GM15510 (cell line): Measurements from ENCODE around the gene CCL2.

Experiments used
- POLR2A ChIP-seq: IDR thresholded peaks from 3 replicates; pipeline ENCODE4 v1.6.1; 2011; ENCODE audit warnings: borderline replicate concordance; ENCODE audit not compliant: insufficient read length; ENCODE audit errors: extremely low read depth

Gene CCL2

DNA sequence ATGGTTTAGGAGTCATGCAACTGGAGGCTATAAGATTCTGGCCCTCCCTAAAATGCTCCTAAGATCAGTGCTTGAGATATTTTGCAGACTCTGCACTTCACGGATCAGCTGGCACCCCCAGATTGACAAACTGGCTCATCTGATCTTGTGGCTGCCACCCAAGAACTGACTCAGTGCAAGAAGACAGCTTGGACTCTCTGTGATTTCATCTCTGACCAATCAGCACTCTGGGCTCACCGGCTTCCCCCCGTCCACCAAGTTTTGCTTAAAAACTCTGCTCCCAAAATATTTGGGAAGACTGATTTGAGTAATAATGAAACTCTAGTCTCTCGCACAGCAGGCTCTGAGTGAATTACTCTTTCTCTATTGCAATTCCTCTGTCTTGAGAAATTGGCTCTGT is 26.3 kb upstream of the CCL2 start:
- no peak for TF ChIP-seq POLR2A

- no peak for TF ChIP-seq POLR2A
These were observed 24.7 kb upstream of the CCL2 start for GRCh38 chr17:34230342-34230741.

GRCh38 chr17:34234616-34235015 is 20.5 kb upstream of the CCL2 start:
- no peak for TF ChIP-seq POLR2A

GRCh38 chr17:34235389-34236028 is 19.6 kb upstream of the CCL2 start:
- no peak for TF ChIP-seq POLR2A

- no peak for TF ChIP-seq POLR2A
These were observed 18.7 kb upstream of the CCL2 start for GRCh38 chr17:34236281-34236892.

- no peak for TF ChIP-seq POLR2A
These were observed 17.6 kb upstream of the CCL2 start for GRCh38 chr17:34237458-34237857.

- TF ChIP-seq POLR2A = no peak
These were observed 14.0 kb upstream of the CCL2 start for GRCh38 chr17:34241062-34241461.

DNA sequence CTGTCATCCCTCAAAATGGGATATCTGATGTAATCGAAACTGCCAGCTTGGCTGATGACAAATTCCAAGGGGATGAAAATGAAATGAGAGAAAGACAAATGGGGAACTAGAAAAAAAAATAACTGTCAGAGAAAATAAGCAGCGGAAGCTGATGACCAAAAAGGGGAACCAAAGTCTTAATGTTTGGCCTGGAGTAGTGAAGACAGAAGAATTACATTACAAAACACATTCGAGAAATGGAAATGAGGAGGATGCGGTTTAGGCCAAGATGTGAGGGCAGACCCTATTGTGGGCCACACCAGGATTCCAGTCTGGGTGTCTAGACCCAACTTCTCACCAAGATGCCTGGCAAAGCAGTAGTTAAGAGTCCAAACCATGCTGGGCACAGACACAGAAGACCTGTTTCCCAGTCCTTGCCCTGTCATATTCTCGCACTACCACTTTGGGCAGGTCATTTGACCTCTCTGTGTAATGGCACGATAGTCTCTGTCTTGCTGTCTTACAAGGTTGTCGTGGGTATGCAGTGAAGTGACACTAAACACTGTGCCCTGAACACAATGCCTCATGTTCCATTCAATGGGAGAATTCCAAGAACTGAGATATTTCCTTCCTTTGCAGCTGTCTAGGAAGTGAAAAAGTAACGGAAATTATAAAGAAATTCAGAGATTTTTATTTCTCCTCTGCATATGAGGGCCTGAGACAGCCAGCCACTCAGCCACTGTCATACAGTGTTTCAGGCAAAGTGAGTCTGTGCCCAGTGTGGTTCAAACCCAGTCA is 12.3 kb upstream of the CCL2 start:
- TF ChIP-seq POLR2A = no peak

DNA sequence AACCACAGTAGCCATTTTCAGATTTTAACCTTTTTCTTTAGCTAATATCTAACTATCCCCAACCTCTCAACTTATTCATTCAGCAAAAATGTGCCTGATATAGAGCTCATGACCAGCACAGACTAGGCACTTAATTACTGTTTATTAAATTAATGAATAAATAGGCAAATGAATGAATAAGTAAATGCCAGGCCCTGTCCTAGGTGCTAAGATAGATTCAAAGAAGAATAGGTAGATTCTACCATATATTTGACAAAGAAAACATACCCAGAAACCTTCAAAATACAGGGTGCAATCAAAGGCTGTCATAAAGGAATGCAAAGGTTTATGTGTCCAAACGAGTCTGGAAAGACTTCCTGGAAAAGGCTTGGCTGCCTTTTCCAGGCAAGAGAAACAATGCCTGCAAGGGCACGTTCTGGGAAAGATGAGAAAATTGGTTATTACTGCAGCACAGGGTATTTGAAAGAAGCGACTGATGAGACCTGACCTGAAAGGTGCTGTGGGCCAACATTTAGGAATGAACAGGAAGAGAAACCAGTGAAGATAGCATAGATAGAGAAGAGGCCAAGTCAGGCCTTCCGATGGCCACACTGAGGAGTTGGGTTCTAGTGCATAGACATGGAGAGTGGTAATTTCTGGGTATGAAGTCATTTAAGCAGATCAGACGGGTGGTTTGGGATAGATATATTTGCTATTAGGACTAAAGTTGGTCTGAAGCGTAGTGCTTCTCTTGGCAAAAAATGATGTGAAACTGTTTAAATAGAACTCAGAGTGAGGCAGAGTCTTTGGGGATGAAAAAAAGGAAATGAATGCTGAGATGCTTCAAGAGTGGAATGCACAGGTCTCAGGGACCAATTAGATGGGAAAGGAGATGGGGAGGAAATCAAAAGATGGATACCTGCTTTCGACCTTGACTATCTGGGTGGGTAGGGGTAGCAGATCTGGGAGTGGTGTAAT is 11.4 kb upstream of the CCL2 start:
- no peak for TF ChIP-seq POLR2A

GRCh38 chr17:34245351-34245905 is 9.7 kb upstream of the CCL2 start:
- TF ChIP-seq POLR2A = no peak

DNA sequence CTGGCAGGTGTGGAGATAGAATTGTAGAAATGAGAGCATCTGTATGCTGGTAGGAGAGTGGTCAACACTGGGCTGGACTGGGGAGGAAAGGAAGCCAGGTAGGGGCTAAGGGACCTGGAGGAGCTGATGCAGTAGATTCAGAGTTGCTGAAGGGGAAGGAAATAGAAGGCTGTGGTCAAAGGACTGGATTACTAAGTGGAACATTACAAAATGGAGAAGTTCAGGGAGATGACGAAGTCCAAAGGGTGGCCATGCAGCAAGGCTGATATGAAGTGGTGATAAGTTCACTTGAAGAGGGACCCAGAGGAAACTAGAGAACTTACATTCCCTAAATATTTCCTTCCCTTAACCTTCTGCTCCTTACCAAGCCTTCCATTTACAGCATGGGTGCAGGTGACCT is 8.6 kb upstream of the CCL2 start:
- no peak for TF ChIP-seq POLR2A

DNA sequence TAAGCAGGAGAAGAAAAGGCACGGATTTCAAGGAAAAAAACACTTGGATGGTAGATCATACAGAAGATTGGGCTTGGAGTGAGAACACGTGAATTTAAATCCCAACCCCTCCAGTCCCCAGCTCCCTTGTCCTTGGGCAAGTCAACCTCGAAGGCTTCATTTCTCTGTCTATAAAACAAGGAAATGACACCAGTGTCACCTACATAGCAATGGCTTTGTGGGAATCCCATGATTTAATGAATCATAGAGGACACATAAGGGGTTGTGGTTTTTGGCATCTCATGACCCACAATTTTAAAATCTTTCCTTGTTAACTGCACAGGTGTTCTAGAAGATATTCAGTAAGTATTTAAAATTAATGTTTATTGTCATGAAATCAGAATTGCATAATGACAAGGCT is 8.2 kb upstream of the CCL2 start:
- TF ChIP-seq POLR2A = no peak

- no peak for TF ChIP-seq POLR2A
These were observed 6.5 kb upstream of the CCL2 start for GRCh38 chr17:34248511-34249024.

- TF ChIP-seq POLR2A = no peak
These were observed 6.0 kb upstream of the CCL2 start for GRCh38 chr17:34249061-34249460.
